T-helper 22 cell (primary cell): ENCODE measurements around the gene DOP1A.
A peak's percentile ranks its signal among the peaks of the same experiment; 100 is the strongest.

Experiments
- DNase-seq: peaks from one replicate; pipeline ENCODE4 v3.0.0-alpha.2; 2020; ENCODE audit warnings: low read depth

DOP1A gene

GRCh38 chr6:83067448-83068439 lies at the start of gene DOP1A:
DOP1A (plus strand) TSS chr6:83067671; CDS start chr6:83096978, 29,307 bp downstream.
- peak; percentile 89 for DNase-seq

GRCh38 chr6:83019741-83020140 lies 47.7 kb upstream of the DOP1A start:
- no peak for DNase-seq

GRCh38 chr6:83031689-83032088 lies 35.8 kb upstream of the DOP1A start:
- no peak for DNase-seq

- DNase-seq: no peak
These were observed 29.2 kb upstream of the DOP1A start for GRCh38 chr6:83038246-83038645.

DNA sequence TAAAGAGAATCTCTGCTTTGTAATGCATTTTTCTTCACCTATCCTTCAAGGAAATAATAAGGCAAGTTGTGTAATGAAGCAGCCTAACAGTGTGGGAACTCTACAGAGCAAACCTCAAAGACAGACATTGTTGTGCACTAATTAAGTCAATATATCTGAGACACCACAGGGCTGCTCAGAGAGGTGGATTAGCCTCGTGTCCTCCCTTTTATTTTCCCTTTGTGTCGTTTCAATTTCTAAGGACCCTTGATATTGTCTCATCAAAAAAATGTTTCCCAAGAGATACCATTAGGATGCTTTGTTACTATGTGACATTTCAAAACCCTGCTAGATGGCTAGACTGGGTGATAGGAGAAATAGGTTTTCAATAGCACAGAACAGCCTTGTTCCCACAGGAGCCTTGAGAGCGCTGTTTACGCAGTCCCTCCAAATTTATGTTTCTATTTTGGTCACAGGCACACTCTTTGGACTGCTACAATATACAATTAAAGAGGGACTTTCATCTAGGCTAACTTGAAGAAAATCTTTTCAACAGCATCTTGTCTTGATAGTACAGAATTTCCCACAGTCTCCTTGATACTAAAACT lies 24.9 kb upstream of the DOP1A start:
- DNase-seq: no peak

DNA sequence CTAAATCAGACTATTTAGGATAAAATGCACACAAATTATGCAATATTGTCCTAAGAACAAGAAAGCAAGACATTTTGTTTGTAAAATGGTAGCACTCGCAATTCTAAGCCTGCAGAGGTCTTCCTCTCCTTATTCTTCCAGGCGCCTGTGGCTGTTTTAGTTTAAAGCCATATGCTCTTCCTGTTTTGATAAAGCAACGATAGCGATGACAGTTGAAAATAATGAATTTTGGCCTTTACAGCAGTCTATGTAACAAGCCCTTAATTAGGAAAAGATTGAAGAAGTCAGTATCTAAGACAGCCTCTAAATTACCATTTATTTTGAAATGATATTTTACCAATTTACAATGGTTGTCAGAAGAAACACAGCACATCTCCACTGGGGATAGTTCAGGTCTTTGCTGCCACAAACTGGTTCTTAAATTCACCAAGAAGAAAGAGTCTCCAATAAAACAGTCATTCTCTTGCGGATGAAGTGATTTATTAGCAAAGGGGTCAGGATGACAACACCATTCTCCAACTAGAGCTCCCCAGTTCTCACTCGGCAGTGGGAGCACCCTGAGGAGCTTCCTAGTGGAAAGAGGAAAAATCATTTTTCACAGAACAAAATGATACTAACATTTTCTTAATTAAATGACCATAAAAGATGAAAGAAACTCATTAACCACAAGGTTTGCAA lies 23.2 kb upstream of the DOP1A start:
- no peak for DNase-seq

- no peak for DNase-seq
These were observed 20.3 kb upstream of the DOP1A start for GRCh38 chr6:83047065-83047754.

GRCh38 chr6:83051377-83052172 lies 15.9 kb upstream of the DOP1A start:
- DNase-seq: no peak

DNA sequence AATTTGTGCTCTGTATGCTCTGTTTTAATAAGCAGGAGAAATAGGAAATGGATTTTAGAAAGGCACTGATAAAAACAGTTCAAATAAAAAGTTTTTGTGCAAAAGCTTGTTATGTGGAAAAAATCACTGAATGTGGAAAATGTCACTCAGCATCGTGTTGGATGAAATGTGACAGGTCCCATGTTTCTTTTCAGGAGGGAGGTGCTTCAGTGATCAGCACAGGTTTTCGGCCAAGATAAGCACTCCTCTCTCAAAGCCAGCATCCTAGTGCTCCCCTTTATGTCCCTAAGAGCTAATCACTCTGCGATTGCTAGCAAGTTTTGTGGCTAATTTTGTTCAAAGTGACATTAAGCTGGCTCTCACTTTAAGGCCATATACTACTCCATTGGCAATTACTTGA lies 13.8 kb upstream of the DOP1A start:
- no peak for DNase-seq

DNA sequence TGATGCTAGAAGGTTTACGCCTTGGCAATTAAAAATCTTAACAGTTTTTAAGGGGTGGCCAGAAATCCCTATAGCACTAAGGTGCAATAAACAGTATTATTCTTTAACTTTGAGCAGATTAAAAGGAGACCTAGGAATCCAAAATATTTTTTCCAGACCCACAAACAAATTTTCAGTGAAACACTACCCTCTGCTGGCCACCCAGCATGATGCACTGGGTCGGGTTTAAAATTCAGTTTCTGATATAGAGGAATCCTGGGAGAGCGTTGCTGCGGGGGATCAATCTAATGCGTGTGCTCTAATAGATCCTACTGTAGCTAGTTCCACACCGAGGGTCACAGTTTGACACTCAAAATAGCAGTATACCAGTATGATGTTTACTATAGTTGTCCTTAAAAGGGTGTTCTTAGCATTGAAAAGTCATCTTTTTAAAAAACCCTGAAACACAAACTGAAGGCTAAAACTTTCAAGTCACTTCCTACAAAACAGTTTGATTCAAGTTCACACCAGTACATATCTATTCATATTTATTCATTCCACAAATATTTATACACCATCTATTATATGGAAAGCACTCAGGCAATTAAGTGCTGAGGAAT lies 12.0 kb upstream of the DOP1A start:
- DNase-seq: no peak

DNA sequence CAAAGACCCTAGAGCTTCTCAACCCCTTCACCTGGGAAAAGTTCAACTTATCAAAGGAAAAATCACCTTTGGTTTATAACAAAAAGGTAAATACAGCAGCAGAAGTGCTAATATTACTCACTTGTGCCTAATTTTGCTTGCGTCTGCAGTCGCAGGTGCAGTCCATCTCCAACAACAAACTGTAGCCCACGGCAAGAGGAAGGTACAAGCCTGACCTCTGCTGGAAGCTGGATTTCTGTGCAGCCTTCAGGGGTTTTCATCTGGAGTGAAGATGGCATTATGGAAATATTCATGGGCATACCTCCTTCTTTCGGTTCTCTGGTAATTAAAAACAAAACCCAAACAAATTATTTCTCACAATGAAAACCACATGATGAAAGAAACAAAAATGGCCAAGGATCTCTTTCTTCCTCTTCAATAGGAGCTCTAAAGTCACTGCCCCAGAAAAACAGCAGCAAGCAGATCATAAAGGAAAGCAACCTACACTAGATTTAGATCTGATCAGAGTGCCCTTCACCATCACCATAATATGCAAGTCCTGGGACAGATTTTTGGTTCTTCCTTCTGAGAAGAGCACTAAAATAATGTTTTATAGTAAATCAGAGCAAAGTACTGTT lies 9.7 kb upstream of the DOP1A start:
- DNase-seq: no peak

DNA sequence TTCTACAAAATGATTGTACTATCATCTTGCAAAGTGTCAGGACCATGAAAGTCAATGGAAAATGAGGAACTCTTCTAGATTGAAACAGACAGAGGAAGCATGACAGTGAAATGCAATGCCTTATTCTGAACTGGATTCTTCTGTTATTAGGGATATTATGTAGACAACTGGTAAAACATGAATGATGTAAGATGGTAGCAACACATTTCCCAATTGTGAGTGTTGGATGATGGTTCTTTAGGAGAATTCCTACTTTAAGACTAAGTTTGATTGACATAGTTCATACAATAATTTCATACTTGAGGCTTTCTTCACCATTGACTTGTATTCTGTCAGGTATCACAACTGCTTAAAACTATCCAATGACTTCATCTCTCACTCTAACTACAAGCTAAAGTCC lies 6.3 kb upstream of the DOP1A start:
- DNase-seq: no peak

GRCh38 chr6:83062225-83062624 lies 5.2 kb upstream of the DOP1A start:
- no peak for DNase-seq

DNA sequence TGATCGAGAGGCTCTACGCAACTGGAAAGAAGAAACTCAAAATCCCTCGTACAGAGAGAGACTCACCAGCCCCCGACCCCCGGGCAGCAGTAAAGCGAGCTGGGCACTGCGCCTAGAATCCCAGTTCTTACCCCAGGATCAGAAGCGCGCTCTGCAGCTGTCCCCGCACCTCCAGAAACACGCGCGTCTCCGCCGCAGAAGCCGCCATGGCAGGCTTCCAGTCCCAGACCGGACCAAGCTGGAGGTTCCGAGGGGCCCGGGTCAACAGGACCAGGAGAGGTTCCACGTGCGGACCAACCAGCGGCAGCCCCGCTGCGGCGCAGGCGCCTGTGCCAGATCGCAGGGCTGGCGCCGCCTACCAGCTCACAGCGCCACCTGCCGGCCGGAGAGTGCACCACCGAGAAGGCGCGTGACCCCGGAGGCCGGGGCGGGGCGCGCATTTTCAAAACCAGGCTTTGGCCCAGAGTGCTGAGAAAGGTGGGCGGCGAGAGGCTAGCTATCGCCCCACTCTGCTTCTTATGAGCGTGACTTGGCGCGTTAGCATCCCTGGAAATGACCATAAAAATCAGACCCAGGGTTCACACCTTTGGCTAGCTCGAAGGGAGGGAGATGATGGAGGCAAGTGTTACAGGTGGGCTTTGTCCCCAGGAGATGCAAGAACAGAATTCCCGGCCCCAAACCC lies 1.8 kb upstream of the DOP1A start, which contains the start of gene UBE3D:
Gene UBE3D, minus strand, starts transcription at position 331 of the 682 bp plus-strand sequence. Its CDS starts 123 bp downstream, at position 208.
- DNase-seq: peak; percentile 80

DNA sequence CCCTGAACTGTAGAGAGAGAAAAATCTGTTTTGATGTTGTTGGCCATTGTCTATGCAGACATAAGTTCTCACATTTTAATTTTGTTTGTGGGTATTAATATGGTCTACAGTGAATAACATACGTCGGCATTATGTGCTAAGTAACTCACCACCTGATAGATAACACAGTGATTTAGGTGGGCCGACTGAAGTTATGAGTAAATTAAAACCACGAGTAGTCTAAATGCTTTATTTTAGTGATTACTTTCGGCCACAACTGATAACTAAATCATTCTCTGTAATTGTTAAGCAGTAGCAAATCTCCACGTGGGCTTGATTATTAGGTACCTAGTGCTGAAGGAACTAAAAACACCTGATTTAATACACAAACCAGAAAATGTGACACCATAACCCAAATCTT lies 1.1 kb downstream of the DOP1A start:
- no peak for DNase-seq

DNA sequence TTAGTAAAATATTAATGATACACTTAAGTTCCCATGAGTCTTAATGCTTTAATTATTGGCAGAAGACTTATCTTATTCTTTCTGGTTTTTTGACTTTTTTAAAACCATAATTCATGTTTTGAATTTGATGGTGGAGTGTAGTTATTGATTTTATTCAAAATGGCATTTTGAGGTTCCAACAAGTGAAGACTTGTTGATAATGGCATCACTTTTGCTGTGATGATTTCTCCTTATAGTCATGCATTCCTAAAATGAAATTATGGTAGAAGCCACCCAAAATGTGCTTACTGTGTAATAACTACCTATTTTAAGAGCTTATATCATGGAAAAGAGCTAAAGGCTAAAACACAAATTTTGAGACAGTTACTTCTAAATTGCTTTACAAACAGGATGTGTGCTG lies 2.2 kb downstream of the DOP1A start:
- no peak for DNase-seq

- no peak for DNase-seq
These were observed 3.6 kb downstream of the DOP1A start for GRCh38 chr6:83071023-83071422.

- DNase-seq: no peak
These were observed 4.2 kb downstream of the DOP1A start for GRCh38 chr6:83071707-83072106.

- DNase-seq: no peak
These were observed 5.3 kb downstream of the DOP1A start for GRCh38 chr6:83072726-83073125.

DNA sequence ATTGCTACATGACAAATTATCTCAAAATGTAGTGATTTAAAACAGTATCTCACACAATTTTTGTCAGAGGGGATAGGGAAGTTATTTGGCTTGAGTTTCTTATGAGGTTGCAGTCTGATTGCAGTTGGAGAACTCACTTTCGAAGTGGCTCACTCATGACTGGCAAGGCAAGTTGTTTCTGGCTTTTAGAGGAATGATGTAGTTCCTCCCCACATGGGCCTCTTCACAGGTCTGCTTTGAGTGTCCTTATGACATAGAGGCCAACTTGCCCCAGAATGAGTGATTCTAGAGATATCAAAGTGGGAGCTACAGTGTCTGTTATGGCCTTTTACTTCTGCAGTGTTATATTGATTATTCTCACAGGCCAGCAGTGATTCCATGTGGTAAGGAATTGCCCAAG lies 6.1 kb downstream of the DOP1A start:
- no peak for DNase-seq
